Skin of body (tissue), 2 donors: Measurements from ENCODE around the gene CXCR2. TPM values are rescaled to one million over a fixed set of nuclear protein-coding genes. Genes with fewer than 3 reads are reported as not detected.
"Not testable (repeated sequence)": the region's sequence is repeated elsewhere in the genome, so short reads cannot be mapped to it uniquely, and the experiment has no call there.

Source experiments
- DNase-seq: peaks from one replicate; lab custom pipeline; 2025; lab: John Stamatoyannopoulos, UW
- total RNA-seq: library from RNA; depleted of rRNA; stranded (reverse); fragments of >200 nt; gene quantifications from one replicate; pipeline ENCODE4 v1.2.3, GENCODE V29; 2014

Gene CXCR2
- 5.2 TPM for total RNA-seq

DNA sequence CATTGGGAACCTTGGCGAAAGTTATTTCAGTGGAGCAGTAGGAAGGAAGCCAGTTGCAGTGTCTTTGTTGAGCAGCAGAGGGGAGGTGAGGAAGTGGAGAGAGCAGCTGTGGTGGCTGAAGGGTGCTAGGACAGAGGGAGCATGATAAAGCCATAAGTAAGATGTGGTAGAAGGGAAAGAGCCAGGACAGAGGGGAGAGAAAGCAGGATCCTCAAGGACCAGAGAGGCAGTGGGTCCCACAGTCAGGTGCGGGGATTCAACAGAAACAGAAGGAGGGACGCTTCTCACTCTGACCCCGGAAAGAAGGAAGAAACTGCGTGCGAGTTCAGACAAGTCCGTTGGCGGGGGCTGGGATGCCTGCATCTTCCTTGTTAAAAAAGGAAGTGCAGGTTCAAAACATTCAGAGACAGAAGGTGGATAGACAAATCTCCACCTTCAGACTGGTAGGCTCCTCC, at the start of gene CXCR2:
Gene CXCR2 (plus strand): TSS at position 403 of the 455 bp plus-strand sequence. CDS start 8,774 bp downstream, outside the sequence.
- DNase-seq: no peak

DNA sequence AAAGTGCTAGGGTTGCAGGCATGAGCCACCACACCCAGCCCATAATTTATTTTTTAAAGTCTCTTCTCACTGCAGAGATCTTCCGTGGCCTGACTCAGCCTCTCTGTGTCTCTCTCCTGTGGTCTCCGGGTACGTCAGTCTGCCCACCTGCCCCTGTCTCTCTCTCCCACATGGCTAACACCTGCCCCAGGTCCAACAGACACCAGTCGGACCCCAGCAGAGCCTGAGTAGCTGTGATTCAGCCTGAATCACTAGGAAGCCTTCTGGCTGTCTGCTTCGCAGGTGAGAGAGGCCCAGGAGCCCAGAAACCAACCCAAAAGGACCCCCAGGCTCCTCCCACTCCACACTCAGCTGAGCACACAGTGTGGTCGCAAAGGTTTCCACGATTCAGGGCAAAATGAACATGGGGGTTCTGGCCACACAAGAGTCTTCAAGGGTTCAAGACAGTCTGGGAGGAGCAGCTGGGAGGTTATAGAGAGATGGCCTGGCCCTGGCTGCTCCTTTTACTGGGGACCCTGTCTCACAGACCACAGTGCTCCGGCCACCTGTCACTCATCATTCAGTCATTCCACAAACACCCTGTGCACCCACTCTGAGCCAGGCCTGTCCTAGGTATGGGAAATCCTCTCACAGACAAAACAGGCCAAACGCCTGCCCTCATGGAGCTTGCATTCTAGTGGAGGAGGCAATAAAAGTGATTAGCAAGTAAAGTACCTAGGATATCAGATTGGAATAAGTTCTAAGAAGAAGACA, 48.2 kb upstream of the CXCR2 start:
- DNase-seq: no peak

DNA sequence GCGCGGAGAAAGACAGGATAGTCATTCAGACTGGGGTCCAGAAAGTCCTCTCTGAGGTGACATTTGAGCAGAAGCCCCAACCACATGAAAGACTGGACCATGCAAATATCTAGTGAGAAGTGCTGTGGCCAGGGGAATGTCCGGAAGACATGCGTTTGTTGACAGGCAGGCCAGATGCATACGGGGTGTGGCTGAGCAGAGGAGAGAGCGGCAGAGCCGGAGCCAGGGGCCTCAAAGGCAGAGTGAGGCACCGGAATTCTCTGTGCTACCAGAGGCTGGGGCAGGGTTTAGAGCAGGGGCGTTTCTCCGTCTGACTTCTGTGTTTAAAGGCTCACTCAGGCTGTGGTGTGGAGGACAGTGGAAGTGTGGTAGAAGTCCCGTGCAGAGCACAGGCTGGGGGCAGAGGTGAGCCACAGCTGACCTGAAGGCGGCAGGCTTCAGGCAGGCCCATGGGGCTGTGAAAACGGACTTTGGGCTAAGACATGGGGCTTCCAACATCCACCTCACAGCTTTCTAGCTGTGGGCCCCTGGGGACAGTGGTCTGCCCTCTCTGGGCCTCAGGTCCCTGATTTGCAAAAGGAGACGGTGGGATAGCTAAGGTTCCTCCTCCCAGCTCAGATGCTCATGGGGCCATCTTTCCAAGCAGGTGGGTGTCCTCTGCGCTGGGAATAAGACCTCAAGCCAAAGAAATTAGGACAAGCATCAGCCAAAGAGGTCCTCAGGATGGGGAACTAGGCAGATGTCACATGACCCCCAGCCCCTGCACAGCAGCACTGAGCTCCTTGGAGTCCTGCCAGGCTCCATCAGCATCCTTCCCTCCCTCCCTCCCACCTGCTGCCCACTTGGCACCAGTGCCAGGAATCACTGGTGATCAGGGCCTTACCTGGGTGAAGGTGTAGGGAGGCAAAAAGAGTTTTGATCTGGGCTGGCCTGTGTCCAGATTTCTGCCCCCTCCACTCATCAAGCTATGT, 45.6 kb upstream of the CXCR2 start:
- DNase-seq: no peak

DNA sequence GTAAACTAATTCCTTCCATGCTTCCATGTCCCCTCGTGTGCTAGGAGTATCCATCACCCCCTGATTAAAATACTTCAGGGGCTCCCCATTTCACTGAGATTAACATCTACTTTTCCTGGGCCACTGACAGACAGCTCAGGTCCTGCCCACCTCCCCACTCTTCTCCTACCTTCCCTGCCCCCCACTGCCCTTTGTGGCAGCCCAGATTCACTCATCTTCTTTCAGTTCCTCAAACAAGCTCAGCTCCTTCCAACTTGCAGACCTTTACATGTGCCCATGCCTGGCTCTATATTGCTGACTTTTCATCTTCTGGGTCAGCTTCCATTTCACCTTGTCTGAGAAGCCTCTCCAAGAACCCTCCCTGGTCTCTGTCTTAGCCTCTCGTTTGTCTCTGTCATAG, 44.8 kb upstream of the CXCR2 start:
- no peak for DNase-seq

DNA sequence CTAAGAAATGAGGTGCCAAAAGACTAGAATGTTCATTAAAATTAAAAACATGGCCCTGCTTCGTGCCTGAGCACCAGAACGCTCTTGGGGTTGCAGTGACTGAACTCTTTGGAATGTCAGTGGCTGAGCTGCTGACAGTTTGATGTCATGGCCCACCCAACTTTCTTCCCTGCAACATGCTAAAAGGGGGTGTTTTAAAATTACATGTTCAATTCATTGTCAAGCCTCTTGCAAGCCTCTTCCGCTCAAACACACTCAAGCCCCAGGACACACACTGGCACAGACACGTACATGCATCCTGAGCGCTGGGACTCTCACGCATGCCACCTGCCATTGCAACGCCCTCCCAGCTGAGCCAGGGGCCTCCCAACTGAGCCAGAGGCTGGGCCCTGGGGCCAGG, 44.1 kb upstream of the CXCR2 start:
- DNase-seq: peak; percentile 88

DNA sequence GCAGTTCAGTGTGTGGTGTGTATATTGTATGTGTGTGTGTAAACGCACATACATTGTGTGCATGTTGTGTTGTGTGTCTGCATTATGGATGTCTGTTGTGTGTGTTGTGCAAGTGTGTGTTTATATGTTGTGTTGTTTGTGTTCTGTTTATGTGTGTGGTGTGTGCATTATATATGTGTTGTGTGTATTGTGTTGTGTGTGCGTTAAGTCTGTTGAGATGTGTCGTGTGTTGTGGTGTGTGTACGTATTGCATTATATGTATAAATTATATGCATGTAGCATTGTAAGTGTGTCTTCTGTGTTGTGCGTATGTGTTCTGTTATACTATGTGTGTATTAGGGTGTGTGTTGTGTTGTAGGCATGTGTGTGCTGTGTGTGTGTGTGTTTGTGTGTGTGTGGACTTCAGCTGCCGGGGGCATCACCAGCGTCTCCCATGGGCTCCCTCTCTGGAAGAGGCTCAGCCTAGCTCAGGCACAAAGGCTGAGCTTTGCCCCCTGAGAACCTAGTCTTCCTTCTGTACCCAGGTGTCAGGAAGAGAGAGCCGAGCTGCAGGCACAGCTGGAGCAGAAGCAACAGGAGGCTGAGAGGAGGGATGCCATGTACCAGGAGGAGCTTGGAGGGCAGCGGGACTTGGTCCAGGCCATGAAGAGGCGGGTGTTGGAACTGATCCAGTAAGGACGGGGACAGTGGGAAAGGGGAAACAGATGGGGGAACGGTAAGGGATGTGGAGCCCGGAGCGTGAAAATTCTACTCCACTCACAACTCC, 43.1 kb upstream of the CXCR2 start:
- DNase-seq: no peak

DNA sequence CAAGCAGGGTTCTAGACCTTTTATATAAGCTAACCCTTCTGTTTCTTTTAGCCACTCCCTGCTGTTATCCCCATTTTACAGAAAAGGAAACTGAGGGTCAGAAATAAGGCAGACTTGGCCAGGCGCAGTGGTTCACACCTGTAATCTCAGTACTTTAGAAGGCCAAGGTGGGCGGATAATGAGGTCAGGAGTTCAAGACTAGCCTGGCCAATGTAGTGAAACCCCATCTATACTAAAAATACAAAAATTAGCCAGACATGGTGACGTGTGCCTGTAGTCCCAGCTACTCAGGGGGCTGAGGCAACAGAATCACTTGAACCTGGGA, 42.5 kb upstream of the CXCR2 start:
- no peak for DNase-seq

DNA sequence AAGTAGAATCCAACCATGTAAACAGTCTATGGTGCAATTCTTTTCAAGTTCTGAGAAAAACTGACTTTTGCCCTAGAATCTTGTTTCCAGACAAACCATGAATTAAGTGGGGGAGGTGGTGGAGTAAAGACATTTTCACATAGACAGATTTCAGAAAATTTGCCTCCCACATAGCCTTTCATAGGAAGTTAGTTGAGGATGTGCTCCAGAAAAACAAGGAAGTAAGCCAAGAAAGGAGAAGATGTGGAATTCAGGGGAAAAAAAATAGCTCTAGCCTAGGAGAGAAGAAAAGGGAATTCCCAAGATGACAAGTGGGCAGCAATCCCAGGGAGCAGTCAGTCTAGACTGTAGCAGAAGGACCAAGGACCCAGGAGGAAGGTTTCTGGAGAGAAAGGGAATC, 39.4 kb upstream of the CXCR2 start:
- no peak for DNase-seq

DNA sequence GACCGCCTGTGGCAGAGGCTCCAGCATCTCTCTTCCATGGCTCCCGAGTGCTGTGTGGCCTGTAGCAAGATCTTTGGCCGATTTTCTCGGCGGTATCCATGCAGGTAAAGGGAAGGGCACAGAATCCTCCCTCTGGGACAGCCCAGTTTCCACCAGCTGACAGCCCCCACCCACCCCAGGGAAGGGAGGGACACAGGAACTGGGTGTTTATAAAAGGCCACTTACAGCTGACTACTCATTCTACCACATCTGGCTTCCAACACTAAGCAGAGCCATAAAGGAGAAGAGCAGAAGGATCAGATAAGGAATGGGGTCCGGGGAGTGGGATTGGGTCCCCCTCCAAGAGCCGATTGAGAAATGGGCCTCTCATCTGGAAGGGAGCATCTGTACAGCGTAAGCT, 36.6 kb upstream of the CXCR2 start:
- no peak for DNase-seq

DNA sequence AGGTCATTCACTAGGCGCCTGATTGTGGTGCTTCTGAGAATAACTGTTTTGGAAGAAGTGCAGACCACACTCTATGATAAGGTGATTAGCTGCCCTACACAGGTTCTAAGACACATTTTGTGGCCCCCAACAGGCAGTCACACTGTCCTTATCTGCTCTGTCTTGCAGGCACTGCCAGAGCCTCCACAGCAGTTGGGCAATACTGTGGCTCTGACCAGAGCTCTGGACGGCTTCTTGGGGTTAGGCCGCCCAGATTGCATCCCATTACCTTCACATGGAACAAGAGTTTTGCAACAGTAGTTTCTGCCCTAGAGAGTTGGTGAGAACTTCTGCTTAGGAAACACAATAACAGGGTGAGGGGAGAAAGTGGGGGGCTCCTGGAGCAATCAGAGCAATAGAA, 34.1 kb upstream of the CXCR2 start:
- DNase-seq: no peak

DNA sequence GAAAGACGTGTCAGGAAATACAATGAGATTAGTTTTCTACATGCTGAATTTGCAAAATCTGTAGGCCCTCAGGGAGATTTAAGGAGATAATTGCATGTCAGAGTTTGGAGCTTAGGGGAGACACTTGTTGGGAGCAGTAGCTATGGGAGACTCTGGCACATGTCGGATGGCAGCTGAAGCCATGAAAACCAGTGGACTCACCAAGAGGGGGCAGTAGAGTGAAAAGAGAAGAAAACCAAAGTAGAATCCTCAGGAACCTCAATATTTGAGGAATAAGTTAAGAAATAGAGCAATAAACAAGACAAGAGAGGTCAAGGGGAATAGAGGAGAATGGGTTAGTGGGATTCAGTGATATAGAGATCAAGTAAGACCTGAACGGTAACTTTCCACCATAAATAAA, 31.9 kb upstream of the CXCR2 start:
- no peak for DNase-seq

DNA sequence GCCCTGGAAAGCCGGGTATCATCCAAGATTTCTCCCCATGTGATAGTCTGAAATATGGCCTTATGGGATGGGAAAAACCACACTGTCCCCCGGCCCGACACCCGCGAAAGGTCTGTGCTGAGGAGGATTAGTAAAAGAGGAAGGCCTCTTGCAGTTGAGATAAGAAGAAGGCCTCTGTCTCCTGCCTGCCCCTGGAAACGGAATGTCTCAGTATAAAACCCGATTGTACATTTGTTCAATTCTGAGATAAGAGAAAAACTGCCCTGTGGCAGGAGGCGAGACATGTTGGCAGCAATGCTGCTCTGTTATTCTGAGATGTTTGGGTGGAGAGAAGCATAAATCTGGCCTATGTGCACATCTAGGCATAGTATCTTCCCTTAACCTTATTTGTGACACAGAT, 30.0 kb upstream of the CXCR2 start:
- no peak for DNase-seq

DNA sequence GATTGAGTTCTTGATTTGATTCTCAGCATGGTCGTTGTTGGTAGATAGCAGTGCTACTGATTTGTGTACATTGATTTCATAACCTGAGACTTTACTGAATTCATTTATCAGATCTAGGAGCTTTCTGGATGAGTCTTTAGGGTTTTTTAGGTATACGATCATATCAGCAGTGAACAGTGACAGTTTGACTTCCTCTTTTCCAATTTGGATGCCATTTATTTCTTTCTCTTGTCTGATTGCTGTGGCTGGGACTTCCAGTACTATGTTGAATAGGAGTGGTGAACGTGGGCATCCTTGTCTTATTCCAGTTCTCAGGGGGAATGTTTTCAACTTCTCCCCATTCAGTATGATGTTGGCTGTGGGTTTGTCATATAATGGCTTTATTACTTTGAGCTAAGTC, 27.9 kb upstream of the CXCR2 start:
- DNase-seq: no peak

DNA sequence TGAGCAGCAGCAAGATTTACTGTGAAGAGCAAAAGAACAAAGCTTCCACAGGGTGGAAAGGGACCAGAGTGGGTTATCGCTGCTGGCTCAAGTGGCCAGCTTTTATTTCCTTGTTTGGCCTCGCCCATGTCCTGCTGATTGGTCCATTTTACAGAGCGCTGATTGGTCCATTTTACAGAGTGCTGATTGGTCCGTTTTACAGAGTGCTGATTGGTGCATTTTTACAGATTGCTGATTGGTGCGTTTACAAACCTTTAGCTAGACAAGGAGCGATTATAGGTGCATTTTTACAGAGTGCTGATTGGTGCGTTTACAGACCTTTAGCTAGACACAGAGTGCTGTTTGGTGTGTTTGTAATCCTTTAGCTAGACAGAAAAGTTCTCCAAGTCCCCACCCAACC, 17.0 kb upstream of the CXCR2 start:
- DNase-seq: not testable (repeated sequence)

DNA sequence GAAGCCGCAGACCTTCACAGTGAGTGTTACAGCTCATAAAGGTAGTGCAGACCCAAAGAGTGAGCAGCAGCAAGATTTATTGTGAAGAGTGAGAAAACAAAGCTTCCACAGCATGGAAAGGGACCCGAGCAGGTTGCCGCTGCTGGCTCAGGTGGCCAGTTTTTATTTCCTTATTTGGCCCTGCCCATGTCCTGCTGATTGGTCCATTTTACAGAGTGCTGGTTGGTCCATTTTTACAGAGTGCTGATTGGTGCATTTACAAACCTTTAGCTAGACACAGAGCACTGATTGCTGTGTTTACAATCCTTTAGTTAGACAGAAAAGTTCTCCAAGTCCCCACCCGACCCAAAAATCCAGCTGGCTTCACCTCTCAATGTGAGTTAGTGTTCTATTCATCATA, 4.0 kb upstream of the CXCR2 start:
- DNase-seq: not testable (repeated sequence)

DNA sequence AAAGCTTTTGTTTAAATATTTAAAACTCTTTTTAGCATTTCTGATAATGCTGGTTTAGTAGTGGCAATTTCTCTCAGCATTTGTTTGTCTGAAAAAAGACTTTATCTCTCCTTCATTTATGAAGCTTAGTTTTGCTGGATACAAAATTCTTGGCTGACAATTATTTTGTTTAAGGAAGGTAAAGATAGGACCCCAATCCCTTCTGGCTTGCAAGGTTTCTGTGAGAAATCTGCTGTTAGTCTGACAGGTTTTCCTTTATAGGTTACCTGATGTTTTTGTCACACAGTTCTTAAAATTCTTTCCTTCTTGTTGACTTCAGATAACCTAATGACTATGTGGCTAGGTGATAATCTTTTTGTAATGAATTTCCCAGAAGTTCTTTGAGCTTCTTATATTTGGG, 3.5 kb upstream of the CXCR2 start:
- DNase-seq: not testable (repeated sequence)

DNA sequence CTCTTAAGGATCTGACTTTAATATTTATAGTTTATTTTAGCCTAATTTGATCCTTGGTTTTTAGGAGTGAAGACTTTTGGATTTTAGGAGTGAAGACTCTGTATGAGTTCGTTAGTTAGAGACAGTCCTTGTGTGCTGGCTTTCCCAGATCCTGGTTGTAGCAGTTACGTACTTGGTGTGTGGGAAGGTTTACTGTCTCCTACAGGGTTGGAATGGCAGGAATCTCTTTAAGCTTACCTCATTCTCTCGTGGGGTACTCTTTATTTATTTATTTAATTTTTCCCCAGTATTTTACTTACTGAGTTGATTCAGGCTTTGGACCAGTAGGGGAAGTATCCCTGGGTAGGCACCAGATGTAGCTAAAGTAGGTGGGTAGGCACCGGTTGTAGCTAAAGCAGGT, 1.8 kb upstream of the CXCR2 start:
- DNase-seq: no peak

DNA sequence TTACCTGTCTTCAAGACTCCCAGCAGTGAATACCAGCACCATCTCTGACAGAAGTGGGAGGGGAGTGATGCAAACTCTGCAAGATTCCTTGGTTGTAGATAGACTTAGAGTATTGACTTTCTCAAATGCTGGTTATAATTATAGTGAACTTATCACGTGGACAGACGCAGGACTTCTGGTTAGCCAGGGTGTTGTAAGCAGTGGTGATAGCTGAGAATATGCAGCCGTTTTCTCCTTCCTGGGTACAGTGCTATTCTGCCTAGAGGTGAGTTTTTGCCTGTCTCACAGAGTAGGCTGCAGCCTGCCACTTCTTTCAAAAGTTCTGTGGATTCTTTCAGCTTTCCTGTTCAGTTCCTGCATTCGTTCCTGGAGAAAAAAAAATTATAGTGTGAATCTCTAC, 733 bp upstream of the CXCR2 start:
- no peak for DNase-seq

DNA sequence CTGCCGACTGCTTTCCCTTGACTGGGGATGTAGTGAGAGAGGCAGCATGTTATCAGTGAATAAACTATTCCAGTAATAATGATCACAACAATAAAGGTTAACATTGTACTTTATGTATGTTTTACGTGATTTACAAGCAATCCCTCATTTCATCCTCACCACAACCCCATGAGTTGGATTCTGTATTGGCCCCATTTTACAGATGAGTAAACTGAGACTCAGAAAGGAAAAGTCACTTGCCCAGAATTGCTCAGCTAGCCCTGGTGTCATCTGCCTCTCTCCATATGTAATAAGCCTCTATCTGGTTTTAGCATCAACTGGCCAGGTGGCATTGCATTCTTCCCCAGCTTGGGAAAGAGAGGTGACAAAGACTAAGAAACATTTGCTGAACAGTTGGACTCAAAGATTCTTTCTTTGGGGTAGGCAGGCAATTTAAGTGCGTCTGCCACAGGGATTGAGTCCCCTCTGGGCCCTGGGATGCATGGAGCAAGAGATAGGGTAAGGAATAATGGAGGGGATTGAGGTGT, 2.2 kb downstream of the CXCR2 start:
- DNase-seq: no peak

DNA sequence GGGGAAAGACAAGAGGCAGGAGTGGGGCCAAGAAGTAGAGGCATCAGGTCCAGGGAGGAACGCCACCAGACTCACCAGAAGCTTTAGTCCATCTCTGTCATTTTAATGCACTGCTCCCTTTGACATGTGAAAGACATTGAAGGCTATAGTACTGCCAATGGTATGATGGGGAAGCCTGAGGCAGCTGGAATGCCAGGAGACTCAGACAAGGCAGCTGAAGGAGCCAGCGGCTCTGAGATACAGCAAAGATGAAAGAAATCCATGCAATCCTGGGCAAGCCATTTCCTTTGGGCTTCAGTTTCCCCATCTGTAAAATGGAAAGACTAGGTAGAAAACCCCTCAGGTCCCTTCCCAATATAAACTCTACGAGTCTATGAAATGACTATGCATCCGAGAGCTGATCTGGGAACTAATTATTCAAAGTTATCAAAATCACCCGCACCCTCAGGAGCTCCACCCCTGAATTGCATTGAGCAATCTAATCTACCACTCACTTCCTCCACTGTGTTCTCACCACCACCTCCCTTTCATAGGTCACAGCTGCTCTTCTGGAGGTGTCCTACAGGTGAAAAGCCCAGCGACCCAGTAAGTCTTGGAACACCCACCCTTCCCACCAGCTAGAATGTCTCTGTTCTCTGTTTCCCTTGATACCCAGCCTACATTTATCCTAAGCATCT, 3.1 kb downstream of the CXCR2 start:
- DNase-seq: no peak
